Gastroesophageal sphincter (tissue), 3 donors: ENCODE data around the gene PWWP2B.

ENCODE experiments used
- POLR2A ChIP-seq, 2 donors: fragments of 450-650 bp; IDR thresholded peaks; one replicate each; pipeline ENCODE4 v1.6.1; 2017; ENCODE audit warnings: antibody characterized with exemption in 2 of 2, mild to moderate bottlenecking in 2 of 2, moderate library complexity in 1 of 2
- TF ChIP-seq, protein P1 (sequence below), 4 experiments: fragments of 200-600 bp in 2 of 4; fragments of 450-650 bp in 2 of 4; sonication (generic) in 1 of 4; IDR thresholded peaks; one replicate each; pipeline ENCODE4 v1.5.1; 2017 to 2019; ENCODE audit warnings: antibody characterized with exemption in 4 of 4, mild to moderate bottlenecking in 2 of 4, moderate library complexity in 2 of 4

DNA sequence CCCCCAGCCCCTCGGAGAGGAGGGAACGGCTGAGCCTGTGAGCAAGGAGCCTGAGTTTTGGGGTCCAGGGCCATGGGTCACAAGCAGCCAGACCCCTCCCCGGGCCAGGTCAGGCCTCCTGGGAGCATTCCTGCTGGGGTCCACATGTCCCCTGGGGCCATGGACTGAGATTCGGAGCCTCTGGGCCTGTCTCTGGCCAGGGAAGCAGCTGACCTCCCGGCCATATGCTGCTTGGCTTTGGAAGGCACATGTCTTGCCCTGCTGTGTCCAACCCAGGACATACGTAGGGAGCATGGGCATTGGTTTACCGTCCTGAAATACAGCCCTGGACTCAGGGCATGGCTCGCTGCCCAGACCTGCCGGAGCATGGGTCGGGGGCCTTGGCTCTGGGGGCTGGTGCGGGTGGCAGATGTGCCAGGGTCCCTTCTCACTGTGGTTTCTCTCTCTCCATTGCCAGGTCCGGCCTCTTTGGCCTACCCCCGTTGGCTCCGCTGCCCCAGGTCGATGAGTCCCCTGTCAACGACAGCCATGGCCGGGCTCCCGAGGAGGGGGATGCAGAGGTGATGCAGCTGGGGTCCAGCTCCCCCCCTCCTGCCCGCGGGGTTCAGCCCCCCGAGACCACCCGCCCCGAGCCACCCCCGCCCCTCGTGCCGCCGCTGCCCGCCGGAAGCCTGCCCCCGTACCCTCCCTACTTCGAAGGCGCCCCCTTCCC is 7.3 kb downstream of the PWWP2B start:
- TF ChIP-seq, protein P1, sequence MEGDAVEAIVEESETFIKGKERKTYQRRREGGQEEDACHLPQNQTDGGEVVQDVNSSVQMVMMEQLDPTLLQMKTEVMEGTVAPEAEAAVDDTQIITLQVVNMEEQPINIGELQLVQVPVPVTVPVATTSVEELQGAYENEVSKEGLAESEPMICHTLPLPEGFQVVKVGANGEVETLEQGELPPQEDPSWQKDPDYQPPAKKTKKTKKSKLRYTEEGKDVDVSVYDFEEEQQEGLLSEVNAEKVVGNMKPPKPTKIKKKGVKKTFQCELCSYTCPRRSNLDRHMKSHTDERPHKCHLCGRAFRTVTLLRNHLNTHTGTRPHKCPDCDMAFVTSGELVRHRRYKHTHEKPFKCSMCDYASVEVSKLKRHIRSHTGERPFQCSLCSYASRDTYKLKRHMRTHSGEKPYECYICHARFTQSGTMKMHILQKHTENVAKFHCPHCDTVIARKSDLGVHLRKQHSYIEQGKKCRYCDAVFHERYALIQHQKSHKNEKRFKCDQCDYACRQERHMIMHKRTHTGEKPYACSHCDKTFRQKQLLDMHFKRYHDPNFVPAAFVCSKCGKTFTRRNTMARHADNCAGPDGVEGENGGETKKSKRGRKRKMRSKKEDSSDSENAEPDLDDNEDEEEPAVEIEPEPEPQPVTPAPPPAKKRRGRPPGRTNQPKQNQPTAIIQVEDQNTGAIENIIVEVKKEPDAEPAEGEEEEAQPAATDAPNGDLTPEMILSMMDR (IDR thresholded peaks at IDR 0.05): no peak
- TF ChIP-seq POLR2A (IDR thresholded peaks at IDR 0.05): no peak
